Spleen (tissue), 11 donors: ENCODE measurements around the gene EYS. TPM values are rescaled to one million over a fixed set of nuclear protein-coding genes. Genes with fewer than 3 reads are reported as not detected.

Experiments used
- DNase-seq: peaks from one replicate; pipeline ENCODE4 v3.0.0-alpha.2; 2020
- H3K27ac ChIP-seq, 8 donors: fragments of 200-600 bp; sonication (generic) in 7 of 8; 1 replicate in 4 of 8; 2 replicates in 4 of 8; pipeline versions ENCODE4 v1.5.0 to v1.8.0; 2016 to 2021; ENCODE audit warnings: inconsistent platforms in 4 of 8, mild to moderate bottlenecking in 4 of 8, moderate library complexity in 1 of 8
- H3K27me3 ChIP-seq, 7 donors: fragments of 200-600 bp; sonication (generic) in 6 of 7; replicated peaks in 1 of 7; 1 replicate in 4 of 7; 2 replicates in 3 of 7; pipeline versions ENCODE4 v1.5.0 to v1.8.0; 2016 to 2021; ENCODE audit warnings: inconsistent platforms in 3 of 7, mild to moderate bottlenecking in 1 of 7
- H3K36me3 ChIP-seq, 6 donors: fragments of 200-600 bp; sonication (generic) in 5 of 6; 1 replicate in 4 of 6; 2 replicates in 2 of 6; pipeline versions ENCODE4 v1.5.0 to v1.8.0; 2016 to 2021; ENCODE audit warnings: inconsistent platforms in 2 of 6
- H3K4me1 ChIP-seq, 6 donors: fragments of 200-600 bp; sonication (generic) in 5 of 6; 1 replicate in 3 of 6; 2 replicates in 3 of 6; pipeline versions ENCODE4 v1.5.0 to v1.8.0; 2016 to 2021; ENCODE audit warnings: inconsistent platforms in 3 of 6
- H3K4me3 ChIP-seq, 8 donors: fragments of 200-600 bp; sonication (generic) in 7 of 8; 1 replicate in 4 of 8; 2 replicates in 4 of 8; pipeline versions ENCODE4 v1.5.0 to v1.8.0; 2016 to 2021; ENCODE audit warnings: inconsistent platforms in 4 of 8, mild to moderate bottlenecking in 4 of 8, moderate library complexity in 2 of 8
- H3K9me3 ChIP-seq, 8 donors: fragments of 200-600 bp; sonication (generic) in 7 of 8; 1 replicate in 4 of 8; 2 replicates in 4 of 8; pipeline versions ENCODE4 v1.5.0 to v1.8.0; 2016 to 2021; ENCODE audit warnings: inconsistent platforms in 4 of 8
- POLR2A ChIP-seq, 3 donors: fragments of 450-650 bp; IDR thresholded peaks; one replicate each; pipeline ENCODE4 v1.5.1; 2017; ENCODE audit warnings: antibody characterized with exemption in 3 of 3, mild to moderate bottlenecking in 1 of 3
- POLR2AphosphoS5 ChIP-seq, 3 donors: sonication (generic); formaldehyde crosslinking; IDR thresholded peaks; one replicate each; pipeline ENCODE4 v1.5.1; 2017; ENCODE audit warnings: antibody characterized with exemption in 3 of 3
- WGBS, 5 donors: extraction: QIAGEN DNeasy Blood & Tissue Kit in 3 of 5; methylation state at CpG; one replicate each; pipeline versions ENCODE4 v1.1.5 to v1.1.7; 2013 to 2018; 5-methylcytosine and 5-hydroxymethylcytosine counted together
- intact Hi-C: fragments of 100-400 bp; cut with DNase I; formaldehyde crosslinking; loops from one replicate; pipeline ENCODE4 v1.15.0; 2023; ENCODE audit warnings: low total_unique reads
- polyA plus RNA-seq, 3 donors: library from polyadenylated mRNA; stranded (reverse); fragments of 200-250 nt; gene quantifications; one replicate each; pipeline ENCODE4 v1.2.1, GENCODE V29; 2013
- total RNA-seq, 7 donors: library from RNA; depleted of rRNA in 3 of 7; stranded (reverse); fragments of >200 nt in 3 of 7; fragmentation: NEBNext Ultra II Directional in 4 of 7; extraction: Animal tissue kit (Norgen Biotek cat#: 25700) in 4 of 7; gene quantifications; one replicate each; pipeline versions ENCODE4 v1.1.0 to v1.2.1, GENCODE V29; 2016 to 2021
- TF ChIP-seq, protein P1 (sequence below), 11 experiments: fragments of 200-600 bp in 7 of 11; fragments of 450-650 bp in 4 of 11; sonication (generic) in 4 of 11; IDR thresholded peaks in 8 of 11; conservative IDR thresholded peaks in 3 of 11; 1 replicate in 7 of 11; 2 replicates in 4 of 11; pipeline versions ENCODE4 v1.4.0 to v1.8.0; 2016 to 2021; ENCODE audit warnings: antibody characterized with exemption in 11 of 11, inconsistent platforms in 4 of 11, mild to moderate bottlenecking in 1 of 11
- donor health status: healthy with polysubstance abuse.
- donor health status: DM: no; HTN: no; CAD: no; lungs with moderate emphysema.
- donor health status: DM: no; HTN: no; CAD: no.
- donor health status: Bipolar disorder and iron deficiency.
- donor health status: healthy.
- donor health status: DM: no; HTN: no; CAD: no.
- donor health status: DM: yes; HTN: yes; CAD: no.

Gene EYS
- total and polyA plus RNA-seq, 10 donors, result under 0.01 to 0.72 (median 0.28) TPM; not detected in 5

GRCh38 chr6:65708162-65708561, 1.1 kb upstream of the EYS start:
- Histone ChIP-seq H3K4me1 (no peaks in the 10 kb centered on the region), H3K27ac (no peak overlapping the region), H3K27me3 (no peaks in the 10 kb centered on the region), H3K36me3 (no peaks in the 10 kb centered on the region), H3K9me3 (no peaks in the 10 kb centered on the region), H3K4me3 (no peak overlapping the region)
- WGBS, 5 donors, result 91 to 100% (median 92%) methylated on average over 1 of the region's 1 CpG
- no peak for TF ChIP-seq POLR2AphosphoS5 (IDR thresholded peaks at IDR 0.05)
- DNase-seq, result no peak
- intact Hi-C loops, result no loop called here

DNA sequence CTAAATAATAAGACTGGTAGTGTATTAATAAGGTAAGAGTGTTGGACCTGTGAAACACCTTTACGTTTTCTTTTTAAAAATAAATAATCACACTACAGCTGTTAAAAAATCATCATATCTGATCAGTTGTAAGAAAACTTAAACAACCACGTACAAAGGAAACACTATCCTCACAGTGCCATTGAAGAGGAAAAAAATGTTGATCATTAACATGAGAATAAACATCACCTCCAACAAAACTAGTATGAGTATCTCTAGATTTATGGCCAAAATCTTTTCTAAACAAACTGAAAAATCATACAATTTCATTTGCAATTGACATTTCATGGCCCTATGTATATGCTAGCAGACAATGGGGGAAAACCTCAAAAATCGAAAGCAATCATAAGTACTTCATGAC, 590 bp downstream of the EYS start:
- H3K27me3 ChIP-seq, result no peaks in the 10 kb centered on the region
- no peaks in the 10 kb centered on the region for H3K36me3 ChIP-seq
- TF ChIP-seq POLR2AphosphoS5 (IDR thresholded peaks at IDR 0.05) (no peak), POLR2A (IDR thresholded peaks at IDR 0.05) (no peak)
- TF ChIP-seq, protein P1, sequence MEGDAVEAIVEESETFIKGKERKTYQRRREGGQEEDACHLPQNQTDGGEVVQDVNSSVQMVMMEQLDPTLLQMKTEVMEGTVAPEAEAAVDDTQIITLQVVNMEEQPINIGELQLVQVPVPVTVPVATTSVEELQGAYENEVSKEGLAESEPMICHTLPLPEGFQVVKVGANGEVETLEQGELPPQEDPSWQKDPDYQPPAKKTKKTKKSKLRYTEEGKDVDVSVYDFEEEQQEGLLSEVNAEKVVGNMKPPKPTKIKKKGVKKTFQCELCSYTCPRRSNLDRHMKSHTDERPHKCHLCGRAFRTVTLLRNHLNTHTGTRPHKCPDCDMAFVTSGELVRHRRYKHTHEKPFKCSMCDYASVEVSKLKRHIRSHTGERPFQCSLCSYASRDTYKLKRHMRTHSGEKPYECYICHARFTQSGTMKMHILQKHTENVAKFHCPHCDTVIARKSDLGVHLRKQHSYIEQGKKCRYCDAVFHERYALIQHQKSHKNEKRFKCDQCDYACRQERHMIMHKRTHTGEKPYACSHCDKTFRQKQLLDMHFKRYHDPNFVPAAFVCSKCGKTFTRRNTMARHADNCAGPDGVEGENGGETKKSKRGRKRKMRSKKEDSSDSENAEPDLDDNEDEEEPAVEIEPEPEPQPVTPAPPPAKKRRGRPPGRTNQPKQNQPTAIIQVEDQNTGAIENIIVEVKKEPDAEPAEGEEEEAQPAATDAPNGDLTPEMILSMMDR (IDR thresholded peaks at IDR 0.05 in 8 of 11, conservative IDR thresholded peaks at IDR 0.05 in 3 of 11), result no peak
- no peak for DNase-seq
- intact Hi-C loops, result no loop called here
- H3K4me3 ChIP-seq, result no peak overlapping the region
- no peaks in the 10 kb centered on the region for H3K4me1 ChIP-seq
- WGBS, 5 donors, result 71 to 85% (median 81%) methylated on average over 3 of the region's 3 CpGs
- H3K9me3 ChIP-seq, result no peaks in the 10 kb centered on the region
- H3K27ac ChIP-seq, result no peak overlapping the region

DNA sequence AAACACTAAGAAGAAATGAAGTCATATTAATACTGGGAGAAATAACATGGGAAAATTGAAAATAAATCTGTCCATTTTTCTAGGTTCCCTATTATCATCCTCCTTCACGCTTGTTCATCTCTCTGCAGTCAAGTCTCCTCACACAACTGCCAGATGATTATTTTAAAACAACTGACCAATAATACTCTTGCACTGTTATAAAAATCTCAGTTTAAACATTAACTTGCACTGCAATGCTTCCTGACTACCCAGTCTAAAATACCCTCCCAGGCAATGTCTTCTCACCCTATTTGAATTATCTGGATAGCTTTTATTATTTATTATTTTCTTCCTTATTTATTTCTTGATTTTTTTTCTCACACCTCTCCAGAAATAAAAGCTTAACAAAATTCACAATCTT, 5.7 kb downstream of the EYS start:
- Histone ChIP-seq H3K4me3 (no peak overlapping the region), H3K9me3 (no peaks in the 10 kb centered on the region), H3K27ac (no peak overlapping the region), H3K27me3 (no peaks in the 10 kb centered on the region), H3K4me1 (no peaks in the 10 kb centered on the region), H3K36me3 (no peaks in the 10 kb centered on the region)
- TF ChIP-seq POLR2A (IDR thresholded peaks at IDR 0.05) (no peak), POLR2AphosphoS5 (IDR thresholded peaks at IDR 0.05) (no peak)
- TF ChIP-seq, protein P1 (IDR thresholded peaks at IDR 0.05 in 8 of 11, conservative IDR thresholded peaks at IDR 0.05 in 3 of 11), result no peak
- no peak for DNase-seq
- WGBS, 5 donors, result 64 to 91% (median 82%) methylated on average over 1 of the region's 1 CpG
- intact Hi-C loops, result no loop called here

DNA sequence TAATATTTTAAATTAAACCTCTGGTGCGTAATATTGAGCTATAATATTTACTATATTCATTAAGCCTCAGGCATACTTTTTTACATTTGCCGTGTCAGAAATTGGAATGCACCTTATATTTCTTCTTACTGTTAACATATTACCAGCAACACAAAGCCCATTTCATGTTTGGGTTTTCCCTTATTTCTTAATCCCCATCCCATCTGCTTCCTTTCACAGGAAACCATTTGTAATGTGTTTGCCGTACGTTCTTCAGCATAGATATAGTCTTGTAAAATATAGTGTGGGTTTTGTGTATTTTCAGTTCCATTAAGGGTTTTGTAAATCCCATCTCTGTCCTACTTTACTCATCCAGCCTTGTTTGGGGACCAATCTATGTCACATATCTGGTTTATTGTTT, 6.5 kb downstream of the EYS start:
- H3K27me3 ChIP-seq, result no peaks in the 10 kb centered on the region
- H3K27ac ChIP-seq, result no peak overlapping the region
- no peak for DNase-seq
- H3K4me3 ChIP-seq, result no peak overlapping the region
- no peak for TF ChIP-seq POLR2A (IDR thresholded peaks at IDR 0.05)
- TF ChIP-seq, protein P1 (IDR thresholded peaks at IDR 0.05 in 8 of 11, conservative IDR thresholded peaks at IDR 0.05 in 3 of 11), result no peak
- TF ChIP-seq POLR2AphosphoS5 (IDR thresholded peaks at IDR 0.05), result no peak
- no peaks in the 10 kb centered on the region for H3K4me1 ChIP-seq
- peaks cover 0 to 3% (median 0%) of the 10 kb centered on the region in 8 donors for H3K9me3 ChIP-seq
- 24 to 42% (median 28%) methylated on average over 4 of the region's 4 CpGs for WGBS, 5 donors
- intact Hi-C loops, result no loop called here
- H3K36me3 ChIP-seq, result no peaks in the 10 kb centered on the region

GRCh38 chr6:65692109-65692508, 14.9 kb downstream of the EYS start:
- intact Hi-C loops, result no loop called here
- H3K27me3 ChIP-seq, result no peaks in the 10 kb centered on the region
- H3K4me3 ChIP-seq, result no peak overlapping the region
- no peaks in the 10 kb centered on the region for H3K36me3 ChIP-seq
- H3K9me3 ChIP-seq, result peaks cover 0 to 17% (median 4%) of the 10 kb centered on the region in 8 donors
- DNase-seq, result no peak
- no peaks in the 10 kb centered on the region for H3K4me1 ChIP-seq
- TF ChIP-seq POLR2AphosphoS5 (IDR thresholded peaks at IDR 0.05), result no peak
- TF ChIP-seq, protein P1 (IDR thresholded peaks at IDR 0.05 in 8 of 11, conservative IDR thresholded peaks at IDR 0.05 in 3 of 11), result no peak
- no peak for TF ChIP-seq POLR2A (IDR thresholded peaks at IDR 0.05)
- H3K27ac ChIP-seq, result no peak overlapping the region
- 64 to 87% (median 75%) methylated on average over 3 of the region's 3 CpGs for WGBS, 5 donors
